GM19372 (cell line): ENCODE results near the gene HECW1.

Experiments
- ATAC-seq: cut with Tn5 transposase; IDR thresholded peaks from one replicate; pipeline ENCODE4 v1.9.1; 2021; ENCODE audit warnings: mild to moderate bottlenecking, low read depth, moderate library complexity; ENCODE audit not compliant: unreplicated experiment

The HECW1 gene

GRCh38 chr7:43456200-43456599 lies 343.8 kb downstream of the HECW1 start:
- ATAC-seq = no peak

DNA sequence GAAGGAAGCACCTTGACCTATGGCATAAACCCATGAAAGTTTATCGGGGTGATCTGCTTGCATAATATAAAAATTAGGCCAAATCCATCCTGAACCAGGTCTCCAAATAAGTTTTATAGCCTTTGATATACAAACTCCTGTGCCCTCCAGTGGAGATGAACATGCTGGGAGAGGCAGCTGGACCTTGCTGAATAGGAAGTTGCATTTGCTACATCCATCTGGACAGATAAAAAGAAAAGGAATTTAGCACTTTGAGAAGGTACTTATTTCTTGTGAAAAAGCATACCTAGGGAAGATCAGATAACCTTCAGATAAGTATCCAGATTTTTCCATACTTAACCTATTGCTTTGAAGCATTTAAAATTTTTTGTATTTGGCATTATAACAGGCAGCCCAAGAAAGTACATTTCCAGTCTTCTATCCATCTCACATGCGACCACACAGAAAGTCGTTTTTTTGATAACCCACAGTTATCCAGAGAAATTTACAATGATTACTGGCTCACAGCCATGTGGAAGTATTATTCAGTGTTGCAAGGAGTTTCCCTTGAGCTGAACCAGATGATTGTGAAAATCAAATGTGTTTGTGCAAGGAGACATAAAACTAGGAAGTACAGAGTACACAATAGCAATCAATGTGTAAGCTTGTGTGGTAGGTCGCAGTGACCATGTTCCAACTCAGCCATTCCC lies 346.0 kb downstream of the HECW1 start:
- no peak for ATAC-seq

- no peak for ATAC-seq
Measured at GRCh38 chr7:43459019-43459337, 346.5 kb downstream of the HECW1 start.

- ATAC-seq = no peak
Measured at GRCh38 chr7:43460733-43461348, 348.4 kb downstream of the HECW1 start.

DNA sequence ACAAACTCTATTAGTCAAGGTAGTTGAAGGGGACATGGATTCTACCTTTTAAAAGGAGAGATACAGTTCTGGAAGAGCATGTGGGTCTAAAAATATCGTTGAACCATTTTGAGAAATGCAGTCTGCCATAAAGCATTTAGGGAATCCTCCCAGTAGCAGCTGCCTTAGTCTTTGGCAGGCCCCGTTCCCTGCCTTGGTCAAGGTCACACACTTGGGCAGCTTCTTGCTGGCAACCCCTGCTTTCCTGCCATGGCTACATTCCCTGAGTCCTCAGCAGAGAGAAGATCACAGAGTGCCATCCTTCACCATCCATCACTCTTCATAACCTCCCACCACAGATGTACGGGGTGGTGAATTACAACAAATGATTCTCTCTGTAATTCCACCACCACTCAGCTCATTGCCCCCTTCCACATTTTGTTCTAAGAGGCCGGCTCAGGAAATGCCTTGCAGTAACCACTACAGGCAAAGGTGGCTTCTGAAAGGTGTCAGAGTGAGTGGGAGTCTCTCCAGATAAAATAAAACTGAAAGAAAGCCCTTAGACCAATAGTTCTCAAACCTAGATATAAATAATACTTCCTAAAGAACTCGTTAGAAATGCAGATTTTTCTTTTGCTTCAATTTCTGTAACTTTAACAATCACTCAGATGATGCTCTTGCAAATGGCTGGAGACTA lies 349.0 kb downstream of the HECW1 start:
- ATAC-seq = no peak

- ATAC-seq = no peak
Measured at GRCh38 chr7:43462836-43463235, 350.4 kb downstream of the HECW1 start.

GRCh38 chr7:43463401-43463980 lies 351.0 kb downstream of the HECW1 start:
- no peak for ATAC-seq

- ATAC-seq = no peak
Measured at GRCh38 chr7:43465581-43466554, 353.4 kb downstream of the HECW1 start.

DNA sequence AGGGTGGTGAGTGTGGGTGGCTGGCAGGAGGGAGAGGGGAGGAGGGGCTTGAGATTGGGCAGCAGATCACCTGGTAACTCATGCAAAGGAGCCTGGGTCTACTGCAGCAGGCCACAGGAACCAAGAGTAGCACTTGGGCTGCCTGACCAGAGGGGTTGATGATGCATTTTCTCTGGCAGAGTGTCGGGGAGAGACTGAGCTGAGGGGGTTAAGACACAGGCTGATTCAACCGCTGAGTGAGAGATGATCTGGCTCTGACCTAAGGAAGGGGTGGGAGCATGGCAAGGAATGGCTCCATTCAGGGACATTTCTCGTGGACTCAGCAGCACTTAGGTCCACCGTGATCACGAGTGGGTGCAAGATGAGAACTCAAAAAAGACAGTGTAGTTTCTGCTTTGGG lies 355.0 kb downstream of the HECW1 start:
- ATAC-seq = no peak

GRCh38 chr7:43467846-43468245 lies 355.4 kb downstream of the HECW1 start:
- ATAC-seq = no peak

GRCh38 chr7:43469051-43469450 lies 356.6 kb downstream of the HECW1 start:
- ATAC-seq = no peak

DNA sequence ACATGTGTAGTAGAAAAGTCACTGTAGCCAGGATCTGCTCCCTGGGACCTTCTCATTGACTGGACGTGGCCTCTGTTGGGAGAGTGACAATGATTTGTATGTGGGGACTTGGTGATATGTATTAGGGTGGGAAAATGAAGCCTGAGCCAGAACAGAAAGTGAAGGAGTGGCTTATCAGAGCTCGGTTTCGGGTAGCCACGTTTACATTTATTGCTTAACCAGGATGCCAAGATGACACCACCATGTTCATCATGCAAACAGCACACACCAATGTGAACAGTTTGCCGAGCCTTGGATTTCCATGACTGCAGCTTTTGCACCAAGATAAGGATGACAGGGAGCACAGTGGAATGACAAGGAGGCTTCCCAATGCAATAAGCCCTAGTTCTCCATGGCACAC lies 357.7 kb downstream of the HECW1 start:
- ATAC-seq = no peak

GRCh38 chr7:43475983-43476382 lies 363.5 kb downstream of the HECW1 start:
- no peak for ATAC-seq

DNA sequence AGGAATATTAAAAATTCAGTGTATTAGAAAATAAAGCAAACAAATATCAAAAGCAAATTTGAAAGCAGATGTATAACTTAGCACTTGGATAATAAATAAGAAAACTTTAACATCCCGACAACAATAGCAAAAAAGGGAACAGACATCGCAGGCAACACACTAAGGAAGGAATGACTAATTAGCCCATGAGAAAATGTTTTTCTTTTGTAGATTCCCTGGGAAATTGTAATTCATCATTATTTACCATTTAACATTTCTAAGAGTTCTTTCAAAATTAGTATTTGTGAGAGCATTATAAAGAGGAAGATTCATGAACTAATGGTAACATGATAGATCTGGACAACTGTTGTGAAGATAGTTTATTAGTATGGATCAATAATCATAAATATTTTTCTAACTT lies 364.4 kb downstream of the HECW1 start:
- no peak for ATAC-seq

GRCh38 chr7:43479042-43479441 lies 366.6 kb downstream of the HECW1 start:
- no peak for ATAC-seq

GRCh38 chr7:43479543-43479942 lies 367.1 kb downstream of the HECW1 start:
- no peak for ATAC-seq

GRCh38 chr7:43480581-43480980 lies 368.1 kb downstream of the HECW1 start:
- no peak for ATAC-seq

- ATAC-seq = no peak
Measured at GRCh38 chr7:43481902-43482678, 369.6 kb downstream of the HECW1 start.

- no peak for ATAC-seq
Measured at GRCh38 chr7:43482679-43483252, 370.3 kb downstream of the HECW1 start.
